AG04449 (cell line): Measurements from ENCODE around the gene GRIA3.
A peak's percentile ranks its signal among the peaks of the same experiment; 100 is the strongest.

ENCODE experiments used
- CTCF ChIA-PET: fragments of 350-600 bp; formaldehyde crosslinking; extraction: SDS; loops from one replicate; lab custom pipeline; 2021; ENCODE audit warnings: antibody characterized with exemption; lab: Yijun Ruan, JAX
- POLR2A ChIA-PET: fragments of 400-600, 350-600 bp; formaldehyde crosslinking; extraction: SDS; loops from one replicate; lab custom pipeline; 2020; ENCODE audit warnings: antibody characterized with exemption, inconsistent platforms; lab: Yijun Ruan, JAX
- DNase-seq: peaks from one replicate; pipeline ENCODE4 v3.0.0-alpha.2; 2010; ENCODE audit warnings: low read depth, low spot score
- H3K4me3 ChIP-seq: 2 replicates; pipeline ENCODE4 v1.5.1; 2011; ENCODE audit warnings: low read depth, mild to moderate bottlenecking, control low read depth, low read length
- CTCF ChIP-seq: IDR thresholded peaks from one replicate; pipeline ENCODE4 v1.5.1; 2011; ENCODE audit warnings: mild to moderate bottlenecking, moderate library complexity, low read length, control low read depth, inconsistent platforms; ENCODE audit not compliant: insufficient read depth; ENCODE audit errors: missing control alignments

GRIA3 gene

GRCh38 chrX:123442764-123443163, 258.7 kb downstream of the GRIA3 start:
- no peak for TF ChIP-seq CTCF
- H3K4me3 ChIP-seq, result no peak overlapping the region
- CTCF ChIA-PET, result no interaction called here
- POLR2A ChIA-PET, result no interaction called here
- no peak for DNase-seq

DNA sequence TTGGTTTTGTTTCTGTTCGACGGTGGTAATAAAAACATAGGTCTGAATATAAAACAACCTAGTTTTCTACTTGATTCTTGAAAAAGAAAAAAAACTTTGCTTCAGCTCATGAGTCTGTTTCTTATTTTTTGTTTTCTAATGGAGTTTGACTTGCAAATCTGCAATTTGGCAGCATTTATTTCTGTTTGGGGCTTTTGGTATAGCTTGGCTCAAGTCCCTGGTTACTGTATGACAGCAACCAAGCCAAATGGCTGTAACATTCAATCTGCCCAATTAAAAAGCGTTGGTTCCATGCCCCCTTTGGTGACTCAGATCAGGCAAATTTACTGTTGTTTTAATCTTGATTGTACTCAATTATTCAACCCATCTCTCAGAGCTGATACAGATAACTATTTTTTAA, 263.4 kb downstream of the GRIA3 start:
- ChIA-PET POLR2A (no interaction called here), CTCF (interaction anchor here (0.8 to 1.0 kb wide), 2 partner anchors 11 to 41 kb away, joined by 3 read pairs; no protein-coding TSS in a partner anchor)
- DNase-seq, result no peak
- TF ChIP-seq CTCF, result no peak
- H3K4me3 ChIP-seq, result no peak overlapping the region

- no peak for DNase-seq
- ChIA-PET CTCF (no interaction called here), POLR2A (no interaction called here)
- no peak for TF ChIP-seq CTCF
- H3K4me3 ChIP-seq, result no peak overlapping the region
Observed at GRCh38 chrX:123449335-123449734, 265.3 kb downstream of the GRIA3 start.

DNA sequence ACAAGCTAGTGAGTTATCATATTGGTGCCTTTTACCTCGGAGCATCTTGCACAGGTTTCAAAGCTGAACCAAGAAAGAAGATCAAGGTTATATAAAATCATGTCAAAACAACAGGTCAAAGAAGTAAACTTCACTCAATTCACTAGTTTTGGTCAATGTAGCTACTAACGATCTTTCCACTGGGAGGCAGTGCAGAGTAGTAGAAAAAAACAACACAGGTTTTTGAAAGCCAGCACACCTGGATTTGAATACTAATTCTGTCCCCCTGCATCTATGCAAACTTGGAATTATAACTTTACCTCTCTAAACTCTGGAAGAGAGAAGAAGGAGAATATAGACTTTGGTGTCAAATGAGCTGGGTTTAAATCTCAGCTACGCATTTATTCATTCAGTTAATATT, 266.1 kb downstream of the GRIA3 start:
- CTCF ChIA-PET, result interaction anchor here (0.6 to 2.3 kb wide), 3 partner anchors 10 to 182 kb away, joined by 3 to 6 read pairs (median 4); no protein-coding TSS in a partner anchor
- DNase-seq, result no peak
- no peak overlapping the region for H3K4me3 ChIP-seq
- POLR2A ChIA-PET, result interaction anchor here (0.5 kb wide), 1 partner anchor 37 kb away, joined by 4 read pairs; no protein-coding TSS in a partner anchor
- peak; percentile 16 for TF ChIP-seq CTCF

- CTCF ChIA-PET, result no interaction called here
- no peak for TF ChIP-seq CTCF
- no peak overlapping the region for H3K4me3 ChIP-seq
- POLR2A ChIA-PET, result no interaction called here
- no peak for DNase-seq
Observed at GRCh38 chrX:123454712-123455431, 270.8 kb downstream of the GRIA3 start.

- POLR2A ChIA-PET, result no interaction called here
- H3K4me3 ChIP-seq, result no peak overlapping the region
- TF ChIP-seq CTCF, result no peak
- DNase-seq, result no peak
- CTCF ChIA-PET, result interaction anchor here (1.4 kb wide), 1 partner anchor 12 kb away, joined by 4 read pairs; no protein-coding TSS in a partner anchor
Observed at GRCh38 chrX:123455693-123456092, 271.6 kb downstream of the GRIA3 start.
